Osteoblast (primary cell): ENCODE data around the gene IMPA2. TPM values are rescaled to one million over a fixed set of nuclear protein-coding genes. Genes with fewer than 3 reads are reported as not detected.
"Not testable (repeated sequence)": the region's sequence is repeated elsewhere in the genome, so short reads cannot be mapped to it uniquely, and the experiment has no call there.

Experiments
- DNase-seq: peaks from one replicate; pipeline ENCODE4 v3.0.0; 2011; ENCODE audit warnings: low spot score, mixed read lengths; ENCODE audit not compliant: insufficient read length; ENCODE audit errors: missing footprints
- H2AFZ ChIP-seq: 2 replicates; pipeline ENCODE4 v1.6.0; 2011; ENCODE audit warnings: mild to moderate bottlenecking, low read length
- H3K27ac ChIP-seq: 2 replicates; pipeline ENCODE4 v1.5.1; 2011; ENCODE audit warnings: mild to moderate bottlenecking, low read depth, low read length, moderate library complexity
- H3K27me3 ChIP-seq: 2 replicates; pipeline ENCODE4 v1.6.0; 2012; ENCODE audit warnings: mild to moderate bottlenecking, control low read depth, inconsistent platforms, low read length, moderate library complexity; ENCODE audit not compliant: insufficient read depth
- H3K36me3 ChIP-seq: 2 replicates; pipeline ENCODE4 v1.5.1; 2011; ENCODE audit warnings: mild to moderate bottlenecking, low read length, control low read depth, moderate library complexity; ENCODE audit not compliant: insufficient read depth
- H3K4me1 ChIP-seq: 2 replicates; pipeline ENCODE4 v1.5.1; 2011; ENCODE audit warnings: mild to moderate bottlenecking, low read length, control low read depth, moderate library complexity; ENCODE audit not compliant: insufficient read depth
- H3K4me2 ChIP-seq: 2 replicates; pipeline ENCODE4 v1.6.0; 2011; ENCODE audit warnings: mild to moderate bottlenecking, low read length; ENCODE audit not compliant: insufficient read depth
- H3K4me3 ChIP-seq: fragments of 200-600 bp; sonication (generic); 3 replicates; pipeline ENCODE4 v1.5.1; 2012; ENCODE audit warnings: mild to moderate bottlenecking, low read length, inconsistent platforms; ENCODE audit not compliant: insufficient read depth
- H3K79me2 ChIP-seq: 2 replicates; pipeline ENCODE4 v1.6.0; 2012; ENCODE audit warnings: mild to moderate bottlenecking, low read length, control low read depth, inconsistent platforms; ENCODE audit not compliant: insufficient read depth
- H3K9me3 ChIP-seq: 2 replicates; pipeline ENCODE4 v1.5.1; 2011; ENCODE audit warnings: low read depth, low read length, control low read depth
- H4K20me1 ChIP-seq: 2 replicates; pipeline ENCODE4 v1.6.0; 2012; ENCODE audit warnings: mild to moderate bottlenecking, low read length, control low read depth; ENCODE audit not compliant: insufficient read depth
- CTCF ChIP-seq: IDR thresholded peaks from 2 replicates; pipeline ENCODE4 v1.5.1; 2011; ENCODE audit warnings: mild to moderate bottlenecking, low read depth, low read length, moderate library complexity; ENCODE audit errors: extremely low read depth
- total RNA-seq: library from RNA; depleted of rRNA; stranded (reverse); fragments of >200 nt; gene quantifications from 2 replicates; pipeline ENCODE4 v1.2.3, GENCODE V29; 2012

The IMPA2 gene
- total RNA-seq, 1 donor = 11.2 TPM

DNA sequence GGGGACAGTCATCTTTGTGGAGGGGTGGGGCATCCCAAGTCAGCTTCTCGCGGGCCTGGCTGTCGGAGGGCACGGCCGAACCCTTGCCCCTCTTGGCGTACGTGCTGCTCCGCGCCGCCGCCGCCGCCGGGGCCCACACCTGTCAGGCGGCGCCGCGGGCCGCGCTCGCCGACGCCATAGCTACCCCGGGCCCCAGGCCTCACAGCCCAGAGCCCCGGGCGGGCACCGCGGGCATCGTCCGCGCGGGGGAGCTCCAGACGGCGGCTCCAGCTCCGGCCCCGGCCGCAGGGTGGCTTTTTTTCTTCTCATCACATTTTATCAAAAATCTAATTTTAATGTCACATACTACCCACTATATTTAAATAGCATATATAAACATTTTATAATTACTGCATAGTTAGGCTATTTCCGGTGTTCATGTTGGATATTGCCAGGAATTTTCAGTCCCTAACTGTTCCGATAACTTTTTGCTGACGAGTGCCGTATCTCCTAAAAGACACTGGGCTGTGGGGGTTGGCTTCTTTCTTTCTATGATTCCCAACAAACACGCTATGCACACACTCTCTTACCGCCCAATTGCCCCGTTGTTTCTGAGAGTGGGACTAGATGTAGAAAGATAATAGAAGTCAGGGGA, 87.1 kb downstream of the IMPA2 start:
- Histone ChIP-seq H3K4me2 (peak overlapping the region; percentile 66), H2AFZ (peak overlapping the region; percentile 12), H3K4me3 (peak overlapping the region; percentile 53)
- not testable (repeated sequence) for H3K79me2 ChIP-seq, H3K9me3 ChIP-seq, H3K4me1 ChIP-seq, DNase-seq, H4K20me1 ChIP-seq, H3K27ac ChIP-seq, H3K27me3 ChIP-seq, H3K36me3 ChIP-seq
- TF ChIP-seq CTCF = peak; percentile 15

DNA sequence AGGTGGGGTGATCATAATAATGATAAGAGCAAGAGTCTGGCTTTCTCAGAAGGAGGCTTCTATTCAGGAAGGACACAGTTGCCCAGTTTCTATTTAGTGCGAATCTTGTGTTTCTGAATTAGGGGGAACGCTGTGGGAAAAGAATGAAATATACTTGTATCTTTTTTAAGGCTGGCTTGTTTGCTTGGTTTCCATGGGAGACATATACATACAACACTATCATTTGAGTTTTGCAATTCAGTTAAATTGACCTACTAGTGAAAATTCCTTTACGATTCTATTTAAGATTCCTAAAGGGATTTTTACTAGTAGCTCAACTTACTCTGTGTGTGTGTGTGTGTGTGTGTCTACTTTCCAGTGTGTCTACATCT, 87.6 kb downstream of the IMPA2 start:
- no peak for DNase-seq
- H3K4me2 ChIP-seq = peak overlapping the region; percentile 66
- H2AFZ ChIP-seq = peak overlapping the region; percentile 12
- no peaks in the 10 kb centered on the region for H4K20me1 ChIP-seq
- H3K4me1 ChIP-seq = no peaks in the 10 kb centered on the region
- H3K9me3 ChIP-seq = no peaks in the 10 kb centered on the region
- H3K79me2 ChIP-seq = no peaks in the 10 kb centered on the region
- no peaks in the 10 kb centered on the region for H3K27me3 ChIP-seq
- H3K27ac ChIP-seq = no peak overlapping the region
- TF ChIP-seq CTCF = no peak
- H3K4me3 ChIP-seq = peak overlapping the region; percentile 53
- H3K36me3 ChIP-seq = no peaks in the 10 kb centered on the region

DNA sequence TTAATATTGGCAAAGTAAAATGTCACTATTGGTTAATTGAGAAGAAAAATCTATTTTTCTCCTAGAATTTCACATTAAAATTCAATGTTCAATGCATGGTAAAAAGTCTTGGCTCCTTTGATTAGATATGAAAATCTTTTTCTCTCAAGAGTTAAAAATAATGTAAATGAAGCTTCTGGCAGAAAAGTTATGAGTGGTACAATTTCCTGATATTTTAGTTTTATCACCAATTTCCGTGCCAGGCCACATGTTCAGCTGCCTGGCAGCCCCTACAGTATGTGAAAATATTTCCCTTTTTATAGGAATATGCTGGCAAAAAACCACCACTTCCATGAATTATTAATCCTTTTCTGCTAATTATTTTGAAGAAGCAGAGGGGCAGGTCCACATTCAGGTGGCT, 89.8 kb downstream of the IMPA2 start:
- not testable (repeated sequence) for H4K20me1 ChIP-seq, H3K4me3 ChIP-seq, H3K27me3 ChIP-seq, H3K27ac ChIP-seq, DNase-seq, H3K36me3 ChIP-seq, H3K79me2 ChIP-seq, H3K9me3 ChIP-seq, H2AFZ ChIP-seq, H3K4me2 ChIP-seq, H3K4me1 ChIP-seq

DNA sequence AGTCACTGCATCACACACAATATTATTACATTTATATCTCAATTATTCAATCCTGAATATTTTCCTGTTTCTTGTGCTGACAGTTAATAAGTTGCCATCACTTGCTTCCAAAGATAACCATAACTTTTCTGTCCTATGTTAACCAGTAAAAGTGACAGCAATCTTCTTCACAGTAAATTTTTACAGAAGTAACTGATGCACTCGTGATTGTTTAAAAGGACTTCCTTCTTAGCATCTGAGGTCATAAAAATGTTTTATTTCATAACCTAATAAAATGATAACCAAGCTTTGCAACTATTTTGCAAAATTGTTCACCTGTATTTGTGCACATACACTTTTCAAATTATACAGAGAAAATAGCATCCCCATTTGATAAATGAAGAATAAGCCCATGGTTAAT, 91.7 kb downstream of the IMPA2 start:
- H2AFZ ChIP-seq = no peak overlapping the region
- H3K4me1 ChIP-seq = no peaks in the 10 kb centered on the region
- H3K79me2 ChIP-seq = no peaks in the 10 kb centered on the region
- no peaks in the 10 kb centered on the region for H4K20me1 ChIP-seq
- no peak overlapping the region for H3K4me3 ChIP-seq
- no peaks in the 10 kb centered on the region for H3K27me3 ChIP-seq
- H3K4me2 ChIP-seq = no peak overlapping the region
- TF ChIP-seq CTCF = no peak
- H3K9me3 ChIP-seq = no peaks in the 10 kb centered on the region
- no peaks in the 10 kb centered on the region for H3K36me3 ChIP-seq
- H3K27ac ChIP-seq = no peak overlapping the region
- DNase-seq = no peak
